ENCODE measurements around the gene CASK.
"Not testable (repeated sequence)": the region's sequence is repeated elsewhere in the genome, so short reads cannot be mapped to it uniquely, and the experiment has no call there.

- not testable (repeated sequence) for TF ChIP-seq CTCF (IDR thresholded peaks at IDR 0.05); POLR2AphosphoS5 (IDR thresholded peaks at IDR 0.05; ENCODE audit: low read depth, low read length); SIN3A (IDR thresholded peaks at IDR 0.05; ENCODE audit: borderline replicate concordance, insufficient read depth, low read depth, low read length)
These were observed 277.2 kb downstream of the CASK start for GRCh38 chrX:41646201-41646600.

All from Panc1 (cell line).